ENCODE results near the gene RCCD1. TPM values are rescaled to one million over a fixed set of nuclear protein-coding genes. Genes with fewer than 3 reads are reported as not detected.

The RCCD1 gene
- total and polyA plus RNA-seq, 2 of the 8 experiments (the other 6 are each of a cell fraction or from before 2014, with no cell fraction given) = 9.9 to 18.8 TPM

- no peak overlapping the region for H3K18ac ChIP-seq (ENCODE audit: extremely low read depth, low read length)
- WGBS, 2 experiments (ENCODE audit: extremely low coverage in 1 of 2, insufficient coverage in 1 of 2, insufficient read length in 1 of 2, insufficient replicate concordance in 2 of 2, low coverage in 1 of 2, low lambda C conversion rate in 2 of 2, missing lambda C conversion rate in 1 of 2) = 92% methylated on average over 5 of the region's 5 CpGs; no CpG with 5 or more reads in 1 of the 2 experiments
- no peak overlapping the region for H2AK5ac ChIP-seq (ENCODE audit: low read depth, low read length)
- no peak overlapping the region; a peak in 1 of 7 replicates for H3K9ac ChIP-seq (replicated peaks in 1 of 4; ENCODE audit: extremely low read depth in 1 of 4, low read depth in 3 of 4, low read length in 3 of 4)
- FAIRE-seq (no peak), DNase-seq (ENCODE audit: low read depth in 1 of 2, low spot score in 2 of 2) (no peak)
- H3K27ac ChIP-seq (ENCODE audit: low read depth, low read length) = no peak overlapping the region
- H2BK5ac ChIP-seq (ENCODE audit: low read depth, low read length) = no peak overlapping the region
- H2BK12ac ChIP-seq (ENCODE audit: low read depth, low read length) = no peak overlapping the region
- no peak overlapping the region for H4K91ac ChIP-seq (replicated peaks; ENCODE audit: insufficient read length, low read length)
- H3K23me2 ChIP-seq (ENCODE audit: low read depth, low read length) = no peaks in the 10 kb centered on the region
- no peaks in the 10 kb centered on the region for H3K79me1 ChIP-seq (ENCODE audit: low read depth, low read length)
- H3K36me3 ChIP-seq (ENCODE audit: control insufficient read depth in 2 of 4, insufficient read depth in 4 of 4, low read length in 3 of 4) = no peaks in the 10 kb centered on the region; a peak in 2 of 8 replicates
- no peak overlapping the region for H3K23ac ChIP-seq (ENCODE audit: insufficient read length)
- H2BK120ac ChIP-seq (replicated peaks; ENCODE audit: low read depth, low read length) = no peak overlapping the region
- ChIA-PET POLR2A (ENCODE audit: partially characterized antibody) (interaction anchor here (0.6 to 1.7 kb wide), 2 partner anchors 11 to 18 kb away, joined by 3 to 4 read pairs; partner anchors contain the start of gene UNC45A), CTCF (ENCODE audit: partially characterized antibody) (interaction anchor here (1.4 to 4.6 kb wide), 2 partner anchors 8 to 31 kb away, joined by 4 to 58 read pairs; partner anchors contain the start of genes HDDC3 and UNC45A)
- no peak overlapping the region for H3K4me2 ChIP-seq (ENCODE audit: insufficient read depth in 1 of 2, low read depth in 2 of 2, low read length in 2 of 2)
- H3K27me3 ChIP-seq (replicated peaks in 1 of 4; ENCODE audit: control insufficient read depth in 3 of 4, extremely low read depth in 1 of 4, insufficient read depth in 3 of 4, low read length in 3 of 4) = no peaks in the 10 kb centered on the region; a peak in 1 of 7 replicates
- no peaks in the 10 kb centered on the region for H3K79me2 ChIP-seq (ENCODE audit: control insufficient read depth in 1 of 2, insufficient read depth in 2 of 2, low read length in 2 of 2)
- no peak overlapping the region for H3K14ac ChIP-seq (ENCODE audit: insufficient read length)
- no peak overlapping the region for H2BK20ac ChIP-seq (ENCODE audit: low read length)
- peaks cover 0 to 1% of the 10 kb centered on the region in 2 experiments for H4K20me1 ChIP-seq (replicated peaks in 1 of 2; ENCODE audit: control insufficient read depth in 1 of 2, insufficient read depth in 2 of 2, low read length in 2 of 2)
- 0 out of 2 replicates have a peak overlapping the region, but pooled peaks have one; percentile 46 for H2BK15ac ChIP-seq (ENCODE audit: low read length)
- no peak overlapping the region for H4K8ac ChIP-seq (ENCODE audit: extremely low read depth, insufficient read depth, low read length)
- H3K56ac ChIP-seq (replicated peaks; ENCODE audit: insufficient read length, low read depth, low read length) = no peak overlapping the region
- no peak overlapping the region for H2AFZ ChIP-seq (ENCODE audit: low read length)
- no peak overlapping the region for H4K5ac ChIP-seq (ENCODE audit: insufficient read length, low read depth, low read length)
- no peak overlapping the region for H3K4me3 ChIP-seq (ENCODE audit: extremely low read depth in 1 of 4, insufficient read depth in 2 of 4, low read depth in 3 of 4, low read length in 4 of 4)
- no peak overlapping the region for H3K4ac ChIP-seq (replicated peaks; ENCODE audit: insufficient read length, low read depth, low read length)
- H3K9me3 ChIP-seq (ENCODE audit: insufficient read depth in 2 of 2, low read depth in 1 of 2, low read length in 1 of 2) = no peaks in the 10 kb centered on the region
- H3K4me1 ChIP-seq (replicated peaks in 1 of 4; ENCODE audit: control insufficient read depth in 3 of 4, insufficient read depth in 4 of 4, low read length in 3 of 4) = no peaks in the 10 kb centered on the region
- TF ChIP-seq ATF2 (IDR thresholded peaks at IDR 0.05; ENCODE audit: low read length) (no peak), POLR2AphosphoS5 (IDR thresholded peaks at IDR 0.05; ENCODE audit: low read depth, low read length) (no peak), CTBP2 (IDR thresholded peaks at IDR 0.05; ENCODE audit: borderline replicate concordance, insufficient read depth, insufficient read length, low read length) (no peak), TAF7 (optimal IDR thresholded peaks at IDR 0.05; ENCODE audit: borderline replicate concordance, low read depth, low read length) (no peak), RXRA (IDR thresholded peaks at IDR 0.05; ENCODE audit: insufficient read depth, low read depth, low read length) (no peak), BCL11A (IDR thresholded peaks at IDR 0.05; ENCODE audit: low read depth in 2 of 2, low read length in 2 of 2) (no peak), SRF (IDR thresholded peaks at IDR 0.05; ENCODE audit: low read depth, low read length) (no peak), KDM5A (IDR thresholded peaks at IDR 0.05; ENCODE audit: low read length) (no peak), TEAD4 (IDR thresholded peaks at IDR 0.05; ENCODE audit: low read depth, low read length) (no peak), POU5F1 (IDR thresholded peaks at IDR 0.05; ENCODE audit: low read depth, low read length) (no peak), BRCA1 (IDR thresholded peaks at IDR 0.05; ENCODE audit: low read depth, low read length) (no peak), POLR2A (IDR thresholded peaks at IDR 0.05; ENCODE audit: control extremely low read depth in 1 of 2, low read depth in 2 of 2, low read length in 2 of 2) (no peak), NANOG (IDR thresholded peaks at IDR 0.05; ENCODE audit: insufficient read depth, low read depth, low read length, poor library complexity, severe bottlenecking) (no peak)
Observed at GRCh38 chr15:90924375-90924774, 30.3 kb upstream of the RCCD1 start.

All from H1 (cell line).